ENCODE data around the gene SPATA2L. TPM values are rescaled to one million over a fixed set of nuclear protein-coding genes. Genes with fewer than 3 reads are reported as not detected.

SPATA2L gene
- polyA plus RNA-seq, 4 donors = 9.2 to 42.7 (median 24.9) TPM

GRCh38 chr16:89732918-89733242, 31.4 kb upstream of the SPATA2L start:
- FAIRE-seq (no peak), DNase-seq (no peak)
- Histone ChIP-seq H3K27me3 (ENCODE audit: control insufficient read depth in 3 of 3, insufficient read depth in 3 of 3, low read length in 3 of 3) (no peaks in the 10 kb centered on the region), H3K4me1 (ENCODE audit: control insufficient read depth in 3 of 3, insufficient read depth in 2 of 3, low read depth in 1 of 3, low read length in 2 of 3) (no peaks in the 10 kb centered on the region), H3K4me3 (ENCODE audit: low read depth in 1 of 3, low read length in 3 of 3) (no peak overlapping the region), H3K9me3 (ENCODE audit: control insufficient read depth in 2 of 2, insufficient read depth in 1 of 2, low read depth in 1 of 2, low read length in 1 of 2) (no peaks in the 10 kb centered on the region), H3K27ac (ENCODE audit: low read depth in 1 of 3, low read length in 2 of 3) (no peak overlapping the region), H3K36me3 (ENCODE audit: control insufficient read depth in 3 of 3, insufficient read depth in 2 of 3, low read depth in 1 of 3, low read length in 3 of 3) (peaks cover 18 to 100% (median 44%) of the 10 kb centered on the region in 3 donors)
- 90 to 94% (median 92%) methylated on average over 9 of the region's 9 CpGs for WGBS, 3 donors

GRCh38 chr16:89732142-89732917, 30.8 kb upstream of the SPATA2L start:
- WGBS, 3 donors = 76 to 87% (median 82%) methylated on average over 19 to 24 of the region's 24 CpGs
- H3K36me3 ChIP-seq (ENCODE audit: control insufficient read depth in 3 of 3, insufficient read depth in 2 of 3, low read depth in 1 of 3, low read length in 3 of 3) = peaks cover 20 to 100% (median 43%) of the 10 kb centered on the region in 3 donors
- no peaks in the 10 kb centered on the region for H3K27me3 ChIP-seq (ENCODE audit: control insufficient read depth in 3 of 3, insufficient read depth in 3 of 3, low read length in 3 of 3)
- no peak overlapping the region for H3K4me3 ChIP-seq (ENCODE audit: low read depth in 1 of 3, low read length in 3 of 3)
- no peaks in the 10 kb centered on the region for H3K9me3 ChIP-seq (ENCODE audit: control insufficient read depth in 2 of 2, insufficient read depth in 1 of 2, low read depth in 1 of 2, low read length in 1 of 2)
- no peak for FAIRE-seq
- DNase-seq = no peak
- no peaks in the 10 kb centered on the region for H3K4me1 ChIP-seq (ENCODE audit: control insufficient read depth in 3 of 3, insufficient read depth in 2 of 3, low read depth in 1 of 3, low read length in 2 of 3)
- no peak overlapping the region for H3K27ac ChIP-seq (ENCODE audit: low read depth in 1 of 3, low read length in 2 of 3)

GRCh38 chr16:89730610-89731234, 29.2 kb upstream of the SPATA2L start:
- no peaks in the 10 kb centered on the region for H3K9me3 ChIP-seq (ENCODE audit: control insufficient read depth in 2 of 2, insufficient read depth in 1 of 2, low read depth in 1 of 2, low read length in 1 of 2)
- no peaks in the 10 kb centered on the region for H3K27me3 ChIP-seq (ENCODE audit: control insufficient read depth in 3 of 3, insufficient read depth in 3 of 3, low read length in 3 of 3)
- 84 to 90% (median 89%) methylated on average over 20 to 22 of the region's 22 CpGs for whole genome bisulfite sequencing, 3 donors
- peaks cover 21 to 99% (median 43%) of the 10 kb centered on the region in 3 donors for H3K36me3 ChIP-seq (ENCODE audit: control insufficient read depth in 3 of 3, insufficient read depth in 2 of 3, low read depth in 1 of 3, low read length in 3 of 3)
- no peak overlapping the region for H3K4me3 ChIP-seq (ENCODE audit: low read depth in 1 of 3, low read length in 3 of 3)
- DNase-seq = no peak
- no peak overlapping the region for H3K27ac ChIP-seq (ENCODE audit: low read depth in 1 of 3, low read length in 2 of 3)
- H3K4me1 ChIP-seq (ENCODE audit: control insufficient read depth in 3 of 3, insufficient read depth in 2 of 3, low read depth in 1 of 3, low read length in 2 of 3) = no peaks in the 10 kb centered on the region
- no peak for FAIRE-seq

GRCh38 chr16:89729863-89730593, 28.5 kb upstream of the SPATA2L start:
- Histone ChIP-seq H3K27me3 (ENCODE audit: control insufficient read depth in 3 of 3, insufficient read depth in 3 of 3, low read length in 3 of 3) (no peaks in the 10 kb centered on the region), H3K4me1 (ENCODE audit: control insufficient read depth in 3 of 3, insufficient read depth in 2 of 3, low read depth in 1 of 3, low read length in 2 of 3) (no peaks in the 10 kb centered on the region), H3K36me3 (ENCODE audit: control insufficient read depth in 3 of 3, insufficient read depth in 2 of 3, low read depth in 1 of 3, low read length in 3 of 3) (peaks cover 21 to 99% (median 43%) of the 10 kb centered on the region in 3 donors), H3K4me3 (ENCODE audit: low read depth in 1 of 3, low read length in 3 of 3) (no peak overlapping the region), H3K9me3 (ENCODE audit: control insufficient read depth in 2 of 2, insufficient read depth in 1 of 2, low read depth in 1 of 2, low read length in 1 of 2) (no peaks in the 10 kb centered on the region), H3K27ac (ENCODE audit: low read depth in 1 of 3, low read length in 2 of 3) (no peak overlapping the region)
- WGBS, 3 donors = 76 to 90% (median 89%) methylated on average over 14 of the region's 14 CpGs
- FAIRE-seq = no peak
- no peak for DNase-seq

- Histone ChIP-seq H3K27me3 (ENCODE audit: control insufficient read depth in 3 of 3, insufficient read depth in 3 of 3, low read length in 3 of 3) (no peaks in the 10 kb centered on the region), H3K9me3 (ENCODE audit: control insufficient read depth in 2 of 2, insufficient read depth in 1 of 2, low read depth in 1 of 2, low read length in 1 of 2) (no peaks in the 10 kb centered on the region), H3K27ac (ENCODE audit: low read depth in 1 of 3, low read length in 2 of 3) (no peak overlapping the region), H3K4me1 (ENCODE audit: control insufficient read depth in 3 of 3, insufficient read depth in 2 of 3, low read depth in 1 of 3, low read length in 2 of 3) (no peaks in the 10 kb centered on the region), H3K36me3 (ENCODE audit: control insufficient read depth in 3 of 3, insufficient read depth in 2 of 3, low read depth in 1 of 3, low read length in 3 of 3) (peaks cover 21 to 99% (median 40%) of the 10 kb centered on the region in 3 donors), H3K4me3 (ENCODE audit: low read depth in 1 of 3, low read length in 3 of 3) (no peak overlapping the region)
- DNase-seq (no peak), FAIRE-seq (no peak)
- 91 to 94% (median 93%) methylated on average over 17 to 18 of the region's 18 CpGs for WGBS, 3 donors
Measured at GRCh38 chr16:89729293-89729692, 27.8 kb upstream of the SPATA2L start.

- Histone ChIP-seq H3K4me3 (ENCODE audit: low read depth in 1 of 3, low read length in 3 of 3) (no peak overlapping the region), H3K9me3 (ENCODE audit: control insufficient read depth in 2 of 2, insufficient read depth in 1 of 2, low read depth in 1 of 2, low read length in 1 of 2) (no peaks in the 10 kb centered on the region), H3K27me3 (ENCODE audit: control insufficient read depth in 3 of 3, insufficient read depth in 3 of 3, low read length in 3 of 3) (no peaks in the 10 kb centered on the region), H3K27ac (ENCODE audit: low read depth in 1 of 3, low read length in 2 of 3) (no peak overlapping the region), H3K4me1 (ENCODE audit: control insufficient read depth in 3 of 3, insufficient read depth in 2 of 3, low read depth in 1 of 3, low read length in 2 of 3) (peaks cover 8 to 16% (median 8%) of the 10 kb centered on the region in 3 donors), H3K36me3 (ENCODE audit: control insufficient read depth in 3 of 3, insufficient read depth in 2 of 3, low read depth in 1 of 3, low read length in 3 of 3) (peaks cover 19 to 99% (median 44%) of the 10 kb centered on the region in 3 donors)
- WGBS, 3 donors = 83 to 87% (median 84%) methylated on average over 17 of the region's 17 CpGs
- FAIRE-seq = no peak
- DNase-seq = no peak
Measured at GRCh38 chr16:89727406-89728120, 26.1 kb upstream of the SPATA2L start.

GRCh38 chr16:89723279-89724250, 22.1 kb upstream of the SPATA2L start:
- 72 to 84% (median 73%) methylated on average over 29 to 30 of the region's 30 CpGs for WGBS, 3 donors
- Histone ChIP-seq H3K27me3 (ENCODE audit: control insufficient read depth in 3 of 3, insufficient read depth in 3 of 3, low read length in 3 of 3) (no peaks in the 10 kb centered on the region), H3K9me3 (ENCODE audit: control insufficient read depth in 2 of 2, insufficient read depth in 1 of 2, low read depth in 1 of 2, low read length in 1 of 2) (no peaks in the 10 kb centered on the region), H3K36me3 (ENCODE audit: control insufficient read depth in 3 of 3, insufficient read depth in 2 of 3, low read depth in 1 of 3, low read length in 3 of 3) (peaks cover 13 to 63% (median 17%) of the 10 kb centered on the region in 3 donors), H3K4me1 (ENCODE audit: control insufficient read depth in 3 of 3, insufficient read depth in 2 of 3, low read depth in 1 of 3, low read length in 2 of 3) (peaks cover 8 to 36% (median 12%) of the 10 kb centered on the region in 3 donors), H3K27ac (ENCODE audit: low read depth in 1 of 3, low read length in 2 of 3) (peak overlapping the region in 2 of 3 donors; percentile 91 to 95), H3K4me3 (ENCODE audit: low read depth in 1 of 3, low read length in 3 of 3) (peak overlapping the region in 2 of 3 donors; percentile 66 to 87)
- FAIRE-seq = no peak
- DNase-seq = peak in 1 of 2 donors; percentile 66

Measured in small intestine (tissue), 7 donors.